Measurements from ENCODE around the gene TNFRSF1B. TPM values are rescaled to one million over a fixed set of nuclear protein-coding genes. Genes with fewer than 3 reads are reported as not detected.

TNFRSF1B gene
- polyA plus RNA-seq, 3 donors = 436 to 761 (median 450) TPM

GRCh38 chr1:12174924-12175810, 8.4 kb downstream of the TNFRSF1B start:
- H3K4me3 Mint-ChIP-seq = peak overlapping the region; percentile 100
- Histone ChIP-seq H3K9me3 (replicated peaks in 1 of 2; ENCODE audit: control insufficient read depth in 1 of 2, insufficient read depth in 1 of 2, low read length in 2 of 2) (no peaks in the 10 kb centered on the region), H2AFZ (ENCODE audit: insufficient read depth, low read depth, low read length, poor library complexity, severe bottlenecking) (no peak overlapping the region), H4K20me1 (ENCODE audit: insufficient read depth, low read length) (peaks cover 45% of the 10 kb centered on the region), H3K4me3 (replicated peaks in 1 of 3; ENCODE audit: low read depth in 2 of 3, low read length in 3 of 3) (peak overlapping the region; percentile 2 to 98 (median 33)), H3K36me3 (replicated peaks in 1 of 2; ENCODE audit: control insufficient read depth in 1 of 2, insufficient read depth in 2 of 2, low read length in 2 of 2) (peaks cover 39 to 49% of the 10 kb centered on the region in 2 donors), H3K9ac (ENCODE audit: insufficient read depth, low read length, poor library complexity, severe bottlenecking) (peak overlapping the region; percentile 75), H3K27ac (ENCODE audit: low read depth in 1 of 2, low read length in 2 of 2) (peak overlapping the region; percentile 99 to 100), H3K4me2 (replicated peaks; ENCODE audit: extremely low read depth, low read length, poor library complexity, severe bottlenecking) (peak overlapping the region; percentile 97), H3K4me1 (ENCODE audit: control insufficient read depth in 1 of 2, insufficient read depth in 2 of 2, low read length in 2 of 2) (peaks cover 100% of the 10 kb centered on the region in 2 donors), H3K79me2 (ENCODE audit: insufficient read depth, low read length) (peaks cover 100% of the 10 kb centered on the region), H3K27me3 (ENCODE audit: control insufficient read depth in 2 of 2, insufficient read depth in 2 of 2, low read length in 2 of 2) (no peaks in the 10 kb centered on the region)
- H3K36me3 Mint-ChIP-seq = peaks cover 91 to 97% of the 10 kb centered on the region in 2 donors
- H3K27ac Mint-ChIP-seq = peak overlapping the region; percentile 99 to 100 (median 99)
- peak; percentile 63 to 76 (median 63) for DNase-seq
- peaks cover 0 to 3% (median 0%) of the 10 kb centered on the region in 7 donors for H3K9me3 Mint-ChIP-seq
- peaks cover 100% of the 10 kb centered on the region for H3K4me1 Mint-ChIP-seq
- intact Hi-C loops (cut with micrococcal nuclease) = loop anchor here (1.0 to 5.0 kb wide), 2 partner anchors 9 to 33 kb away; no protein-coding TSS in a partner anchor
- 41% methylated on average over 17 of the region's 17 CpGs for WGBS (ENCODE audit: insufficient coverage)
- TF ChIP-seq CTCF (IDR thresholded peaks at IDR 0.05) = no peak
- H3K27me3 Mint-ChIP-seq (ENCODE audit: low read depth in 3 of 3) = peaks cover 0 to 4% (median 0%) of the 10 kb centered on the region in 3 donors

- TF ChIP-seq CTCF (IDR thresholded peaks at IDR 0.05) = no peak
- H3K27ac Mint-ChIP-seq = peak overlapping the region; percentile 99 to 100 (median 99)
- Histone ChIP-seq H3K27ac (ENCODE audit: low read depth in 1 of 2, low read length in 2 of 2) (peak overlapping the region; percentile 99 to 100), H3K4me3 (replicated peaks in 1 of 3; ENCODE audit: low read depth in 2 of 3, low read length in 3 of 3) (peak overlapping the region in 1 of 3 experiments; percentile 98), H4K20me1 (ENCODE audit: insufficient read depth, low read length) (peaks cover 35% of the 10 kb centered on the region), H3K4me2 (replicated peaks; ENCODE audit: extremely low read depth, low read length, poor library complexity, severe bottlenecking) (peak overlapping the region; percentile 61), H3K9ac (ENCODE audit: insufficient read depth, low read length, poor library complexity, severe bottlenecking) (peak overlapping the region; percentile 89), H3K36me3 (replicated peaks in 1 of 2; ENCODE audit: control insufficient read depth in 1 of 2, insufficient read depth in 2 of 2, low read length in 2 of 2) (peaks cover 44 to 48% of the 10 kb centered on the region in 2 donors), H3K79me2 (ENCODE audit: insufficient read depth, low read length) (peaks cover 100% of the 10 kb centered on the region), H3K9me3 (replicated peaks in 1 of 2; ENCODE audit: control insufficient read depth in 1 of 2, insufficient read depth in 1 of 2, low read length in 2 of 2) (no peaks in the 10 kb centered on the region), H3K4me1 (ENCODE audit: control insufficient read depth in 1 of 2, insufficient read depth in 2 of 2, low read length in 2 of 2) (peaks cover 100% of the 10 kb centered on the region in 2 donors), H2AFZ (ENCODE audit: insufficient read depth, low read depth, low read length, poor library complexity, severe bottlenecking) (no peak overlapping the region), H3K27me3 (ENCODE audit: control insufficient read depth in 2 of 2, insufficient read depth in 2 of 2, low read length in 2 of 2) (no peaks in the 10 kb centered on the region)
- DNase-seq = no peak
- peaks cover 0 to 2% (median 0%) of the 10 kb centered on the region in 7 donors for H3K9me3 Mint-ChIP-seq
- intact Hi-C loops (cut with micrococcal nuclease) = loop anchor here in 1 of 2 donors (5.0 kb wide), 1 partner anchor 34 kb away; no protein-coding TSS in a partner anchor
- H3K36me3 Mint-ChIP-seq = peaks cover 92 to 96% of the 10 kb centered on the region in 2 donors
- H3K4me1 Mint-ChIP-seq = peaks cover 100% of the 10 kb centered on the region
- WGBS (ENCODE audit: insufficient coverage) = 0% methylated on average over 1 of the region's 6 CpGs
- peaks cover 0 to 4% (median 0%) of the 10 kb centered on the region in 3 donors for H3K27me3 Mint-ChIP-seq (ENCODE audit: low read depth in 3 of 3)
- peak overlapping the region; percentile 73 to 100 for H3K4me3 Mint-ChIP-seq
Observed at GRCh38 chr1:12176298-12177118, 9.7 kb downstream of the TNFRSF1B start.
